HEK293T (cell line): ENCODE data around the gene KRT5.
A peak's percentile ranks its signal among the peaks of the same experiment; 100 is the strongest.

ENCODE experiments used
- CTCF ChIA-PET: fragments of 350-600 bp; formaldehyde crosslinking; extraction: SDS; loops from one replicate; lab custom pipeline; 2021; ENCODE audit warnings: antibody characterized with exemption, inconsistent platforms; lab: Yijun Ruan, JAX
- POLR2A ChIA-PET: fragments of 350-600 bp; formaldehyde crosslinking; extraction: SDS; loops from one replicate; lab custom pipeline; 2020; ENCODE audit warnings: antibody characterized with exemption, inconsistent platforms; lab: Yijun Ruan, JAX
- DNase-seq: peaks from one replicate; pipeline ENCODE4 v3.0.0; 2012; ENCODE audit warnings: mixed read lengths; ENCODE audit errors: extremely low spot score
- ARNT ChIP-seq: fragments of 450-650 bp; IDR thresholded peaks from 2 replicates; pipeline ENCODE4 v1.6.1; 2017; ENCODE audit warnings: mild to moderate bottlenecking
- BHLHE40 ChIP-seq: fragments of 450-650 bp; IDR thresholded peaks from 2 replicates; pipeline ENCODE4 v1.6.1; 2016; ENCODE audit warnings: mild to moderate bottlenecking, moderate library complexity, borderline replicate concordance
- CTBP1 ChIP-seq: fragments of 450-650 bp; IDR thresholded peaks from 2 replicates; pipeline ENCODE4 v1.6.1; 2016; ENCODE audit warnings: borderline replicate concordance
- ELF4 ChIP-seq: fragments of 450-650 bp; IDR thresholded peaks from 2 replicates; pipeline ENCODE4 v1.6.1; 2017; ENCODE audit warnings: antibody characterized with exemption
- FOXA1 ChIP-seq: fragments of 450-650 bp; IDR thresholded peaks from 2 replicates; pipeline ENCODE4 v1.6.1; 2016; ENCODE audit warnings: mild to moderate bottlenecking
- FOXK2 ChIP-seq: fragments of 450-650 bp; IDR thresholded peaks from 2 replicates; pipeline ENCODE4 v1.6.1; 2016; ENCODE audit warnings: mild to moderate bottlenecking
- FOXM1 ChIP-seq: fragments of 450-650 bp; IDR thresholded peaks from 2 replicates; pipeline ENCODE4 v1.6.1; 2017; ENCODE audit warnings: mild to moderate bottlenecking, borderline replicate concordance
- HDGF ChIP-seq: fragments of 450-650 bp; IDR thresholded peaks from 2 replicates; pipeline ENCODE4 v1.6.1; 2017; ENCODE audit warnings: antibody characterized with exemption, borderline replicate concordance
- L3MBTL2 ChIP-seq: fragments of 450-650 bp; conservative IDR thresholded peaks from 2 replicates; pipeline ENCODE4 v1.6.1; 2016; ENCODE audit warnings: mild to moderate bottlenecking
- LEF1 ChIP-seq: fragments of 450-650 bp; IDR thresholded peaks from 2 replicates; pipeline ENCODE4 v1.6.1; 2017; ENCODE audit warnings: mild to moderate bottlenecking, borderline replicate concordance
- NFRKB ChIP-seq: fragments of 450-650 bp; IDR thresholded peaks from 2 replicates; pipeline ENCODE4 v1.6.1; 2016; ENCODE audit warnings: mild to moderate bottlenecking, moderate library complexity
- SP1 ChIP-seq: fragments of 450-650 bp; IDR thresholded peaks from 2 replicates; pipeline ENCODE4 v1.6.1; 2017
- SUZ12 ChIP-seq: fragments of 450-650 bp; IDR thresholded peaks from 2 replicates; pipeline ENCODE4 v1.6.1; 2016; ENCODE audit warnings: mild to moderate bottlenecking
- TARDBP ChIP-seq: fragments of 450-650 bp; IDR thresholded peaks from 2 replicates; pipeline ENCODE4 v1.6.1; 2016
- ZNF384 ChIP-seq: fragments of 450-650 bp; IDR thresholded peaks from 2 replicates; pipeline ENCODE4 v1.6.1; 2016
- TF ChIP-seq, protein P1 (sequence below): fragments of 450-650 bp; IDR thresholded peaks from 2 replicates; pipeline ENCODE4 v1.6.1; 2016

KRT5 gene

DNA sequence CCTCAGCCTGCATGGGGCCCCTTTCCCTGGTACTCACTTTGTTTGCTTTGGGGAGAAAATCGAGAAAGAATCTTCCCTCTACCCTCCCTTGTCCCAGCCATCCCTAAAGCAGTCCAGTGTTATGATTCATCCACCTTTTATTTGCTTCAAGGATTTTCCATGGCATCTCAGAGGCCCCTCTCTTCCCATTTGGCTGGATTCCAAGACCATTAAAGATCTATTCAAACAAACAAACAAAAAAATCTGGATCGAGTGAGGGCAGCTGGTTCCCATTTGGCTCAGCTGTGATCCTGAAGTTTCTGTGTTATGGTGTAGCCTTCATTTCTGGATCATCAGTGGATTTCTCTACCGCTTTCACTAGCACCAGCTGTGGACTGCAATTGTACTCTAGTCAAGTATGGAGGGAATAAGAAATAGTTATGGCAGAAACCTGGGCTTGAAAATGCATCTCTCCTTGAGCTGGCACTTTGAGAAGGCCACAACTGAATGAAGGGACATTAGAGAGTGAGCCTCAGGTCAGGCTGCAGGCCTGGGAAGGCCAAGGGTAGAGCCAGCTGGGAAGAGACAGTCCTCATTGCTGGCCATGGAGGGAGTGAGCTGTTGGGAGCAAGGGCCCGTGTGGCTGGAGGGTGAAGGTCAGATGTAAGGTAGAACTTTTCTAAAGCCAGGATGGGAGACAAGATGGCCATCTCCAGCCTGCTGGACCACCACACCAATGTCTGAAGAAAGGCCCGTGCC lies 19.1 kb upstream of the KRT5 start:
- peak; percentile 21 for DNase-seq
- TF ChIP-seq, protein P1, sequence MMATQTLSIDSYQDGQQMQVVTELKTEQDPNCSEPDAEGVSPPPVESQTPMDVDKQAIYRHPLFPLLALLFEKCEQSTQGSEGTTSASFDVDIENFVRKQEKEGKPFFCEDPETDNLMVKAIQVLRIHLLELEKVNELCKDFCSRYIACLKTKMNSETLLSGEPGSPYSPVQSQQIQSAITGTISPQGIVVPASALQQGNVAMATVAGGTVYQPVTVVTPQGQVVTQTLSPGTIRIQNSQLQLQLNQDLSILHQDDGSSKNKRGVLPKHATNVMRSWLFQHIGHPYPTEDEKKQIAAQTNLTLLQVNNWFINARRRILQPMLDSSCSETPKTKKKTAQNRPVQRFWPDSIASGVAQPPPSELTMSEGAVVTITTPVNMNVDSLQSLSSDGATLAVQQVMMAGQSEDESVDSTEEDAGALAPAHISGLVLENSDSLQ: no peak
- CTCF ChIA-PET: interaction anchor here (0.6 kb wide), 1 partner anchor 157 kb away, joined by 3 read pairs; no protein-coding TSS in a partner anchor
- POLR2A ChIA-PET: no interaction called here

- no peak for TF ChIP-seq HDGF
- no peak for TF ChIP-seq ZNF384
- no peak for TF ChIP-seq FOXM1
- no peak for TF ChIP-seq BHLHE40
- TF ChIP-seq SUZ12: no peak
- no peak for TF ChIP-seq L3MBTL2
- TF ChIP-seq ARNT: no peak
- no peak for TF ChIP-seq SP1
- no peak for DNase-seq
- POLR2A ChIA-PET: no interaction called here
- CTCF ChIA-PET: no interaction called here
These were observed 16.9 kb upstream of the KRT5 start for GRCh38 chr12:52537101-52537500.

GRCh38 chr12:52535574-52535973 lies 15.4 kb upstream of the KRT5 start:
- TF ChIP-seq, protein P1: no peak
- POLR2A ChIA-PET: no interaction called here
- CTCF ChIA-PET: interaction anchor here (0.9 kb wide), 1 partner anchor 155 kb away, joined by 4 read pairs; no protein-coding TSS in a partner anchor
- no peak for DNase-seq

DNA sequence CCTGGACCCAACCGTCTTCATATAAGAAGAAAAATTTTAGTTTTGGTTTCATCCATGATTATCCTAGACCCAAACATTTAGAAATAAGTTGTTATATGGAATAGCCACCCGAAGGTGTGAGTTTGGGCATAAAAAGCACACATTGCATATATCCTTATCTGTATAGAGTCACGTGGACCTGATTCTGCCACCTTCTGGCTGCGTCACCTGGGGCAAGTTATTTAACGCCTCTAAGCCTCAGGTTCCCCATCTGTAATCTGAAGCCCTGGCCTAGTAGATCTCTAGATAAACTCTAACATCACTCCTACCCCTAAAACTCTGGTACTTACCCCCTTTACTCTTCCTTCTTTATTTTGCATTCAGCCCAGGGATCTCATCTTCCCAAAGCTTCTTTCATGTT lies 14.3 kb upstream of the KRT5 start:
- no peak for DNase-seq
- no peak for TF ChIP-seq ARNT
- TF ChIP-seq ELF4: no peak
- ChIA-PET CTCF (no interaction called here), POLR2A (no interaction called here)

- TF ChIP-seq FOXK2 (no peak), ZNF384 (no peak), FOXA1 (no peak), SP1 (no peak)
- DNase-seq: no peak
- POLR2A ChIA-PET: no interaction called here
- CTCF ChIA-PET: no interaction called here
These were observed 13.7 kb upstream of the KRT5 start for GRCh38 chr12:52533686-52534470.

GRCh38 chr12:52532636-52533035 lies 12.4 kb upstream of the KRT5 start:
- ChIA-PET CTCF (interaction anchor here (0.6 to 1.2 kb wide), 2 partner anchors 9 to 358 kb away, joined by 3 read pairs; no protein-coding TSS in a partner anchor), POLR2A (no interaction called here)
- TF ChIP-seq ELF4 (no peak), BHLHE40 (no peak), FOXM1 (no peak), ARNT (no peak), CTBP1 (no peak), HDGF (no peak), SP1 (no peak), L3MBTL2 (no peak), LEF1 (no peak), TARDBP (no peak), FOXA1 (no peak), SUZ12 (no peak), ZNF384 (no peak), NFRKB (no peak), FOXK2 (no peak)
- TF ChIP-seq, protein P1: no peak
- no peak for DNase-seq

GRCh38 chr12:52531566-52532300 lies 11.5 kb upstream of the KRT5 start:
- CTCF ChIA-PET: interaction anchor here (1.2 kb wide), 1 partner anchor 357 kb away, joined by 3 read pairs; no protein-coding TSS in a partner anchor

More at GRCh38 chr12:52531566-52532300, 11.5 kb upstream of the KRT5 start:
- DNase-seq: no peak
- POLR2A ChIA-PET: no interaction called here
- TF ChIP-seq SUZ12 (no peak), L3MBTL2 (no peak), TARDBP (no peak), FOXK2 (no peak), NFRKB (no peak), ELF4 (no peak), BHLHE40 (no peak), ZNF384 (no peak), LEF1 (no peak), HDGF (no peak), ARNT (no peak), FOXM1 (no peak), CTBP1 (no peak), FOXA1 (no peak), SP1 (no peak)
- TF ChIP-seq, protein P1: no peak
